AG08395 (cell line): ENCODE data around the gene PKNOX1.
"Not testable (repeated sequence)": the region's sequence is repeated elsewhere in the genome, so short reads cannot be mapped to it uniquely, and the experiment has no call there.

Experiments used
- DNase-seq: peaks from one replicate; pipeline ENCODE4 v3.0.0; 2012; ENCODE audit warnings: mixed read lengths, low spot score

Gene PKNOX1

DNA sequence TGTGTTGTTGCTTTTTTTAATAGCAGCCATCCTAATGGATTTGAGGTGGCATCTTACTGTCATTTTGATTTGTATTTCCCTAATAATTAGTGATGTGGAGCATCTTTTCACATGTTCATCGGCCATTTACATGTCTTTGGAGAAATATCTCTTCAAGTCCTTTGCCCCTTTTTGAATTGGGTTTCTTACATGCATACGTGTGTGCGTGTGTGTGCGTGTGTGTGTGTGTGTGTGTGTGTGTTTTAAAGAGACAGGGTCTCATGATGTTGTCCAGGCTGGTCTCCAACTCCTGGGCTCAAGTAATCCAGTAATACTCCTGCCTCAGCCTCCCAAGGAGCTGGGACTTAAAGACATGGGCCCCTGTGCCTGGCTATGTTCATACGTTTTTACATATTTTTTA lies 9.5 kb downstream of the PKNOX1 start:
- DNase-seq: no peak

GRCh38 chr21:42986125-42986783 lies 11.9 kb downstream of the PKNOX1 start:
- DNase-seq: no peak

DNA sequence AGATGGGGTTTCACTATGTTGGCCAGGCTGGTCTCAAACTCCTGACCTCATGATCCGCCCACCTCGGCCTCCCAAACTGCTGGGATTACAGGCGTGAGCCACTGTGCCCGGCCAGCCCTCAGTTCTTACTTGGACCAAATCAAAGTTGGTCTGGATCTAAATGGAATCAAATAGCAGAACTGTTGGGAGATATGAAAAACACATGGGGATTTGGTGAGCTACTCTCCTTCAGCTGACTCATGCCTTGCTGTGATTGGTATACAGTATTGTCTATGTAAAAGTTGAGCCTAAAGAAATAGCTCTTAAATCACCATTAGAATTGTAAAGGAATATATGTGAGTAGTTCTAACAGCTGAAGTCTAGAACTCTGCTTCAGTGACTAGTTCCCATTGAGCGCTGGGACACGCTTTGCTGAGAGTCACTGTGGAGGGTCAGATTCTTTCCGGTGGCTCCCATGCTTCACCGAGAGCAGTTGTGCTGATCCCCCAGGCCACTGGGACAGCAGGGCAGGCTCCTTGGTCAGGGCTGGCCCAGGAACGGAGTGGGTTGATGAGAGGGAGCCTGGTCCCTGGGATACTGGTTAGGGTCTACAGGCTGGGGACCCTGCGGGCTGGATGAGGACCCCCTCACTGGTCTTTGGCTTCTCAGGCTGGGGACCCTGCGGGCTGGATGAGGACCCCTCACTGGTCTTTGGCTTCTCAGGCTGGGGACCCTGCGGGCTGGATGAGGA lies 14.0 kb downstream of the PKNOX1 start:
- DNase-seq: peak; percentile 73

GRCh38 chr21:42989370-42989769 lies 15.0 kb downstream of the PKNOX1 start:
- DNase-seq: not testable (repeated sequence)

DNA sequence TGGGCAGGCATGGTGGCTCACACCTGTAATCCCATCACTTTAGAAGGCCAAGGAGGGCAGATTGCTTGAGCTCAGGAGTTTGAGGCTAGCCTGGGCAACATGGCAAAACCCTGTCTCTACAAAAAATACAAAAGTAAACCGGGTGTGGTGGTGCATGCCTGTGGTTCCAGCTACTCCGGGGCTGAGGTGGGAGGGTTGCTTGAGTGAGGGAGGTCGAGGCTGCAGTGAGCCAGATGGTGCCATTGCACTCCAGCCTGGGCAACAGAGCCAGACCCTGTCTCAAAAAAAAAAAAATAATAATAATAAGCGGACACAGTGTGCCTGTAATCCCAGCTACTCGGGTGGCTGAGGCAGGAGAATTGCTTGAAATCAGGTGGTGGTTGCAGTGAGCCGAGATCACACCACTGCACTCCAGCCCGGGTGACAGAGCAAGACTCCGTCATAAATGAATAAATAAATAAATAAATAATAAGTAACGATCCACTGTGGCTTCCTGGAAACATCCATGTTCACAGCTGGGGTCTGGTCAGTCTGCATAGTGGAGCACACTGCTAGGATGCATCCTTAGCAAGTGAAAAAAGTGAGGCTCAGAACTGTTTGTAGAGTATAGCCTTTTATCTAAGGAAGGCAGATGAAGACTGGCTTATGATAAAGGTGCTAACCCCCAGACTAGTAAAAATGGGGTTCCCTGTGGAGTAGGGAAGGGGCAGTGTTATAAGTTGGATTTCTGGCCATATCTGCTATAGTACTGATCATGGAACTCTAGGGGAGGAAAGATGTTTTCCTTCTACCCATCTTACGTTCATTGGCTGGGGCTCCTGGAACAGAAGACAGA lies 15.7 kb downstream of the PKNOX1 start:
- no peak for DNase-seq

DNA sequence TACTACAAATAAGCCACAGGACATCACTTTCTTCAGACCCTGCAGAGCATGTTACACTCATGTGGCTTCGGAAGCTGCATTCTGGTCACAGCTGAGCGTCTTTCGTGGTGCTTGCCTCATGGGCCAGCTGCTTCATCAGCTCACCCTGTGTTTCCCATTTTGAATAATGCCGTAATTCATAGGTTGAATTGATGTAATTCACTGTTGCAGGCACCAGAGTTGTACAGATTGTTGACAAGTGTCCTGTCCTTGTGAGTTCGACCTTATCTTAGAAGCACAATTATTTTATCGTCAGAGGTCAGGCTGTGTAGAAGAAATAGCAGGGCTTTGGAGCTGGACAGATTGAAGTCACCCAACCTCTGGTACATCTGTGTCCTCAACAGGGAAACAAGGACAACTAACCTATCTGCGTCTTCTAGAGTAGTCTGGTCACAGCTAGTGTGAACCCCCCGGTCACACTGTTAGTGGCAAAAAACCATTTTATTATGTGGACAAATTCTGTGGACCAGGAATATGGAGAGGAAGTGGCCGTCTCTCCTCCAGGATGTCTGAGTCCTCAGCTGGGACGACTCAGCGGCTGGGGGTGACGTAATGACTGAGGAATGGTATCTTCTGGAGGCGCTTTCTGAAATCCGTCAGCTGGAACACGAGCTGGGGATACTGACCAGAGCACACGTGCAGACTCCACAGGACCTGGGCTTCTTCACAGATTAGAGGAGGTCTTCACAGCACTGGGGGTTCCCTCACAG lies 17.8 kb downstream of the PKNOX1 start:
- DNase-seq: peak; percentile 92

DNA sequence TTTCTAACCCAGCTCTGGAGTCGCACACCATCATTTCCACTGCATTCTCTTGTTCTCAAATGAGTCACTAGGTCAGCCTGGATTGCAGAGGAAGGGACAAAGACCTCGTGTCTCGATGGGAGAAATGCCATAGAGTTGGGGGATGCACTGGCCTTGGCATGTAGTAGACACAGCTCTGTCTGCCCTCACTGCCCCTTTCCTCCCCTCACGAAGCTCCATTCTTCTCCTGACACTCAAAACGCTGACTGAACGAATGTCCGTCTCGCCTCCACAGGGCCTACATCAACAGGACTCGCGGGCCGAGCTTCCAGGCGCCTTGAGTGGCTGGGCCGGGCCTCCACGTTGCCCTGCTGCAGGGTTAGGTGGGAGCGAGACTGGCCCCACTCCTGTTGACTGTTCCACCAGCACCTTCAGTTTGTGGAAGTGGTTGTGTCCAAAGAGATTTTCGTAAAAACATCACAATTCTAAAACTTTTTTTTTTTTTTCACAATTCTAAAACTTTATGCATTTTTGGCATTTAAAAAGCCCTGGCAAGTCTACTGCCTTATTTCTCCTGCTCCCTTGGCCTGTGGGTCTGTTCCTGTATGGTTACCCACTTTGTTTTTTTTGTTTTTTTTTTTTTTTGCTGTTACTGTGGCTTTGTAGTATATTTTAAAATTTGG lies 18.8 kb downstream of the PKNOX1 start:
- DNase-seq: no peak

- peak; percentile 87 for DNase-seq
These were observed 22.7 kb downstream of the PKNOX1 start for GRCh38 chr21:42997053-42997452.

DNA sequence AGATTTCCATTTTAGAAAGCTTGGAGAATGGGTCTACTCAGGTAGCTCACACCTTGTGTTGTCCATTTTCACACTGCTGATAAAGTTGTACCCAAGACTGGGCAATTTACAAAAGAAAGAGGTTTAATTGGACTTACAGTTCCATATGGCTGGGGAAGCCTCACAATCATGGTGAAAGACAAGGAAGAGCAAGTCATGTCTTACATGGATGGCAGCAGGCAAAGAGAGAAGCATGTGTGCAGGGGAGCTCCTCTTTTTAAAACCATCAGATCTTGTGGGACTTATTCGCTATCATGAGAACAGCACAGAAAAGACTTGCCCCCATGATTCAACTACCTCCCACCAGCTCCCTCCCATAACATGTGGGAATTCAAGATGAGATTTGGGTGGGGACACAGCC lies 23.6 kb downstream of the PKNOX1 start:
- DNase-seq: not testable (repeated sequence)

- not testable (repeated sequence) for DNase-seq
These were observed 24.8 kb downstream of the PKNOX1 start for GRCh38 chr21:42999152-42999551.

GRCh38 chr21:43000041-43000440 lies 25.7 kb downstream of the PKNOX1 start:
- not testable (repeated sequence) for DNase-seq

GRCh38 chr21:43001316-43001715 lies 27.0 kb downstream of the PKNOX1 start:
- DNase-seq: no peak

GRCh38 chr21:43004926-43005325 lies 30.6 kb downstream of the PKNOX1 start:
- no peak for DNase-seq

DNA sequence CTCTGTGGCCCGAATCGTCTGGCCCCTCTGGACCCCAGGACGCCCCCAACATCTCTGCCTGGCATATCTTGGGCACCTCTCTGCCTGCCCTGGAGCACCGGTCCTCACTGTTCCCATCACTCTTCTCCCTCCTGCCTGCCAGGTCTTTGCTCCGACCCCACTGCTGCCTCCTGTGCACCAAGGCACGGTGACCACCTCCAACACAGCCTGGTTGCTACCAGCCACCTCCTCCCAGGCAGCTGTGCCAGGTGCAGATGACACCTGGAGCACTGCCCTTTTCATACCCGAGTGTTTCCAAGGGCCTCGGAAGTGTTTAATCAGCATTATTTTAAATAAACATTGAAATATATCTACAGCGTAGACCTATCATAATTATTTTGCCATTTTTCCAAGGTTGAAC lies 31.3 kb downstream of the PKNOX1 start:
- DNase-seq: no peak

DNA sequence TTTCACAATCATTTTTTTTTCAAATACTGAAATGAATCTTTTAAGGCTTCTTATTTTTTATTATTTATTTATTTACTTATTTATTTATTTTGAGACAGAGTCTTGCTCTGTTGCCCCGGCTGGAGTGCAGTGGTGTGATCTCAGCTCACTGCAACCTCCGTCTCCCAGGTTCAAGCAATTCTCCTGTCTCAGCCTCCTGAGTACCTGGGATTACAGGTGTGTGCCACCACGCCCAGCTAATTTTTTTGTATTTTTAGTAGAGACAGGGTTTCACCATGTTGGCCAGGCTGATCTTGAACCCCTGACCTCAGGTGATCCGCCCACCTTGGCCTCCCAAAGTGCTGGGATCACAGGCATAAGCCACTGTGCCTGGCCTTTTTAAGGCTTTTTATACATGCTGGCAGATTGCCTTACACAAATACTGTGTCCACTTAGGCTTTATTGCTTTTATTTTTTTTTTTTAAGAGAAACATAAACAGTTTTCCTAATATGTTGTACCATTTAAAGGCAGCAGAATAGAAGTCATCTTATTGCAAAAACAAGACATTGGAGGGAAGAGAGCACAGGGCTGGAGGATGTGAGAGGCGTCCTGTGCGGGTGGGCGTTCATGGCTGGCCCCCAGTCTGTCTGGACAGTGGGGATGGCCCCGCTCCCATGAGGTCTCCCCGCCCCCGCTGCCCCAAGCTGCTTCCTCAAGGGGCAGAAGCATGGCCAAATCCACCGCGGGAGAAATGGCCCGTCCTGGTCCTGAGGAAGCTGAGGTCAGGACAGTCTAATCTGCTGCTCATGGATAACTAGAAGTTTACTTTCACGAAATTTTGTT lies 31.9 kb downstream of the PKNOX1 start:
- not testable (repeated sequence) for DNase-seq

DNA sequence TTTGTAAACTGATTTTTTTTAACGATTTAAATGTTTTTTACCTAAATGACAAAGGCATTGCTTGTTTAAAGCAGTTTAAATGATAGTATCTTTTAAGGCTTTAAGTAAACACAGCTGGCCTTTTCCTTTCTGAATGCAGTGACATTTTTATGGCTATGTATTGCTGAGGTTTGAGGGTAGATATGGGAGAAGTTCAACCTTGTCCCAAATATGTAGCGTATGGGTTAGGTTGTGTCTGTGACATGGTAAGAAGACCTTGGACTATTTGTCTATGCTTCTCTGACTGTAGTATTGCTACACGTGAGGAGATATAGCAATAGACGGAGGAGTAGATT lies 32.5 kb downstream of the PKNOX1 start:
- DNase-seq: no peak

- peak; percentile 22 for DNase-seq
These were observed 38.2 kb downstream of the PKNOX1 start for GRCh38 chr21:43012596-43012995.

- no peak for DNase-seq
These were observed 41.7 kb downstream of the PKNOX1 start for GRCh38 chr21:43015906-43016540.

DNA sequence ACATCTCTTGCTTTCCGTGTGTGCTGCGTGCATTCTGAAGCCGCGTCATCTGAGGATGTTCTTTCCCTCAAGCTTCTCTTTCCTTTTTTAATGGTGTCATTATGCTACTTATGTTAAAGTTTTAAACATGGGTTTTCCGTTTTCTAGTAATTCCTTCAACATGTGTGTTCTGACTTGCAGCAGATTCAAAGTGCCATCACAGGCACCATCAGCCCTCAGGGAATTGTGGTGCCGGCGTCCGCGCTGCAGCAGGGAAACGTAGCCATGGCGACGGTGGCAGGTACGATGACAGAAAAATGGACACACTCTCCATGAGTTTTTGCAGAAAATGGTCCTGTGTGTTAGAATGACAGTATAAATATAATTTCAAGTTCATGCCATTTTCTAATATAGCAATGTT lies 42.4 kb downstream of the PKNOX1 start:
- DNase-seq: no peak

GRCh38 chr21:43018519-43018918 lies 44.2 kb downstream of the PKNOX1 start:
- DNase-seq: no peak
